ENCODE data around the gene RBM47. TPM values are rescaled to one million over a fixed set of nuclear protein-coding genes. Genes with fewer than 3 reads are reported as not detected.
A peak's percentile ranks its signal among the peaks of the same experiment; 100 is the strongest.

The RBM47 gene
- total and polyA plus RNA-seq, 10 of the 15 experiments (the other 5 are each of a cell fraction or from before 2014, with no cell fraction given), result 7.9 to 45.0 (median 28.7) TPM

DNA sequence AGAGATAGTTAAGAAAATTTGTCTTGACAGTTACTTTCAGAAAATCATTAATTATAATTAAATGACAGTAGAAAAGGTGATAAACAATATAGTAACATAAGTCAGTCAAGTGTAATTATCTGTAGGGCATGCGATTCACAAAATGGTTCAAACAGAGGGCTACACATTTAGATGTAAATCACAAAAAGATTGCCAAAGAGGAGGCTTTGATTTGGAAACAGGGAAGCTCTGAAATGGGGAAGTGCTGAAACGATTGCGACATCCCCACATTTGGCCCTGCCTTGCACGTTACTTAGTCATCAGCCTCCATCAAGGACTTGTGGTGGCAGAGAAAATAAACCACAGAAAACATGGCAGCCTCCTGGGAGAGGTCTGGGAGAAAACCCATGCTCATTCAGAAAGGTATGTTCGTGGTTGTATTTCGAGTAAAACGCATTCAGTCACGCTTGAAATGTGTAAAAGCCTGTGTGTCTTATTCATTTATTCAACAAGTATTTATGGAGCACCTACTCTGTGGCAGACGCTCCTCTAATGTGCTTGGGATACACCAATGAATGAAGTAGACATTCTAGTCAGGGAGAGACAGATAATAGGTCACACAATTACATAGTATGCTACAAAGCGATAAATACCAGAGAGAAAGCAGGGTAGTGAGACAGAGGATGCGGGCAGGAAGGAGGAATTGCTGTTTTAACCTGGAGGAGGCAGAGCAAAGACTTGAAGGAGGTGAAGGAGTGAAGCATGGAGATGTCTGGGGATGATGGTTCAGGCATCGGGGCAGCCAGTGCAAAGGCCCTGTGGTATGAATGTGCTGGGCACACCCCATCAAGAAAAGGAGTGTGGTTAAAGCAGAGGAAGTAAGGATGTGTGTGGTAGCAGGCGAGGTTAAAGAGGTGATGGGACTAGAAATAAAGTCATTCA is 7.8 kb downstream of the RBM47 start (continued):
- no peak for TF ChIP-seq ZBTB11 (CRISPR knock-in tag; IDR thresholded peaks at IDR 0.05)
- 0 out of 2 replicates have a peak, but pooled peaks have one; percentile 49 for TF ChIP-seq SMAD5 (IDR thresholded peaks at IDR 0.05; ENCODE audit: low read depth)
- TF ChIP-seq BCL3 (IDR thresholded peaks at IDR 0.05; ENCODE audit: borderline replicate concordance, insufficient read depth, low read depth, low read length, poor library complexity, severe bottlenecking), result peak; percentile 66
- TF ChIP-seq EP300 (IDR thresholded peaks at IDR 0.05; ENCODE audit: borderline replicate concordance in 1 of 2, control insufficient read depth in 1 of 2, low read depth in 2 of 2, low read length in 2 of 2), result peak; percentile 74 to 81
- peak; percentile 79; the same call in 1 of the 2 replicates for TF ChIP-seq NBN (IDR thresholded peaks at IDR 0.05)
- TF ChIP-seq, protein P1, sequence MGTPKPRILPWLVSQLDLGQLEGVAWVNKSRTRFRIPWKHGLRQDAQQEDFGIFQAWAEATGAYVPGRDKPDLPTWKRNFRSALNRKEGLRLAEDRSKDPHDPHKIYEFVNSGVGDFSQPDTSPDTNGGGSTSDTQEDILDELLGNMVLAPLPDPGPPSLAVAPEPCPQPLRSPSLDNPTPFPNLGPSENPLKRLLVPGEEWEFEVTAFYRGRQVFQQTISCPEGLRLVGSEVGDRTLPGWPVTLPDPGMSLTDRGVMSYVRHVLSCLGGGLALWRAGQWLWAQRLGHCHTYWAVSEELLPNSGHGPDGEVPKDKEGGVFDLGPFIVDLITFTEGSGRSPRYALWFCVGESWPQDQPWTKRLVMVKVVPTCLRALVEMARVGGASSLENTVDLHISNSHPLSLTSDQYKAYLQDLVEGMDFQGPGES (IDR thresholded peaks at IDR 0.05), result no peak
- no peak for TF ChIP-seq EZH2 (IDR thresholded peaks at IDR 0.05; ENCODE audit: borderline replicate concordance, control insufficient read depth, low read depth, low read length)
- TF ChIP-seq RCOR1 (conservative IDR thresholded peaks at IDR 0.05; ENCODE audit: low read depth, low read length), result 0 out of 2 replicates have a peak, but pooled peaks have one; percentile 69
- TF ChIP-seq ETV6 (conservative IDR thresholded peaks at IDR 0.05 in 1 of 2, IDR thresholded peaks at IDR 0.05 in 1 of 2; ENCODE audit: borderline replicate concordance in 1 of 2, low read depth in 1 of 2), result peak in 1 of 2 experiments; percentile 23; a peak in 1 of 4 replicates
- TF ChIP-seq USF2 (IDR thresholded peaks at IDR 0.05; ENCODE audit: borderline replicate concordance, low read depth, low read length), result no peak
- peak; percentile 98 for TF ChIP-seq BCL11A (IDR thresholded peaks at IDR 0.05; ENCODE audit: low read depth, low read length)
- TF ChIP-seq MYC (IDR thresholded peaks at IDR 0.05; ENCODE audit: insufficient read depth, insufficient read length, insufficient replicate concordance, low read length, severe bottlenecking), result no peak
- TF ChIP-seq POLR2A (IDR thresholded peaks at IDR 0.05; ENCODE audit: low read depth, low read length), result no peak; the same call in 1 of the 2 replicates
- peak; percentile 57 for TF ChIP-seq CREB1 (IDR thresholded peaks at IDR 0.05; ENCODE audit: low read depth)
- peak; percentile 81 for TF ChIP-seq TCF12 (IDR thresholded peaks at IDR 0.05; ENCODE audit: low read depth, low read length)
- TF ChIP-seq CHD2 (IDR thresholded peaks at IDR 0.05; ENCODE audit: borderline replicate concordance, low read depth, low read length), result peak; percentile 80
- TF ChIP-seq CHD1 (IDR thresholded peaks at IDR 0.05; ENCODE audit: low read depth, low read length), result 0 out of 2 replicates have a peak, but pooled peaks have one; percentile 33
- peak; percentile 76; the same call in 1 of the 2 replicates for TF ChIP-seq ZNF217 (IDR thresholded peaks at IDR 0.05)
- no peak for TF ChIP-seq NFYB (IDR thresholded peaks at IDR 0.05; ENCODE audit: insufficient read depth, low read depth, low read length)
- TF ChIP-seq JUND (IDR thresholded peaks at IDR 0.05; ENCODE audit: low read depth, low read length), result peak; percentile 46; the same call in 1 of the 2 replicates
- peak; percentile 76 for TF ChIP-seq JUNB (IDR thresholded peaks at IDR 0.05)
- TF ChIP-seq CBFB (IDR thresholded peaks at IDR 0.05; ENCODE audit: low read depth), result peak; percentile 82; the same call in 1 of the 2 replicates

Data from GM12878 (cell line).